GM19397 (cell line): ENCODE data around the gene RAB11FIP3.
"Not testable (repeated sequence)": the region's sequence is repeated elsewhere in the genome, so short reads cannot be mapped to it uniquely, and the experiment has no call there.

Experiments
- ATAC-seq: cut with Tn5 transposase; IDR thresholded peaks from one replicate; pipeline ENCODE4 v1.9.1; 2021; ENCODE audit warnings: mild to moderate bottlenecking, moderate library complexity; ENCODE audit not compliant: unreplicated experiment

RAB11FIP3 gene

DNA sequence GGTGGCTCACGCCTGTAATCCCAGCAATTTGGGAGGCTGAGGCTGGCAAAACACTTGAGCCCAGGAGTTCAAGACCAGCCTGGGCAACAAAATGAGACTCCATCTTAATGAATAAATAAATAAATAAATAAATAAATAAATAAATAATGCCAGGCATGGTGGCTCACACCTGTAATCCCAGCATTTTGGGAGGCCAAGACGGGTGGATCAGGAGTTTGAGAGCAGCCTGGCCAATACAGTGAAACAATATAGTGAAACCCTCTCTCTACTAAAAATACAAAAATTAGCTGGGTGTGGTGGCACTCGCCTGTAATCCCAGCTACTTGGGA, 10.3 kb upstream of the RAB11FIP3 start:
- ATAC-seq: not testable (repeated sequence)

DNA sequence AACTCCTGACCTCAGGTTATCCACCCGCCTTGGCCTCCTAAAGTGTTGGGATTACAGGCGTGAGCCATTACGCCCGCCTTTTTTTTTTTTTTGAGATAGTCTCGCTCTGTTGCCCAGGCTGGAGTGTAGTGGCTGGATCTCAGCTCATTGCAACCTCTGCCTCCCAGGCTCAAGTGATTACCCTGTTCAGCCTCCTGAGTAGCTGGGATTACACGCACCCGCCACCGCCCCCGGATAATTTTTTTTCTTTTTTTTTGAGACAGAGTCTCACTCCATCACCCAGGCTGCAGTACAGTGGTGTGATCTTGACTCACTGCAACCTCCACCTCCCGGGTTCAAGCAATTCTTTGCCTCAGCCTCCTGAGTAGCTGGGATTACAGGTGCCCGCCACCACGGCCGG, 3.3 kb upstream of the RAB11FIP3 start:
- ATAC-seq: not testable (repeated sequence)

GRCh38 chr16:424033-424622, 1.3 kb upstream of the RAB11FIP3 start:
- no peak for ATAC-seq

- ATAC-seq: no peak
These were observed 797 bp upstream of the RAB11FIP3 start for GRCh38 chr16:424623-425081.

GRCh38 chr16:425740-426114, 278 bp downstream of the RAB11FIP3 start:
- ATAC-seq: peak; percentile 40

GRCh38 chr16:426115-426905, 861 bp downstream of the RAB11FIP3 start:
- no peak for ATAC-seq

- no peak for ATAC-seq
These were observed 1.4 kb downstream of the RAB11FIP3 start for GRCh38 chr16:426906-427249.

DNA sequence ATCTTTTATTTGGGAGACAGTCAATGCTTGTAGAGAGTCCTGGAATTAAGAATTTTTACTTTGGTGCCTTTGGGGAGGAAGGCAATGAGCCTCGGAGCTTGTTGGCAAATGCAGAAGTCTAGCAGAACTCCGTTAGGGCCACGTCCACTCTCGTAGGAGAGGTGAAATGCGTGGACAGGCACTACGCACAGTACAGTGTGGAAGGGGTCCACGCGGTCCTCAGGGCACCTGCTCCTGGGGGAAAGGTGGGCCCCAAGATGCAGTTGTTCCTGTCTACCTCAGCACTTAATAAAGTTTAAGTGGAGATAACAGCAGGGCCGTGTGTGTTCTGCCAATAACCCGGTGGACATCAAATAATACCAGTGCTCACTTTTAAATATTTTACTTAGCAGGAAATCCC, 1.8 kb downstream of the RAB11FIP3 start:
- no peak for ATAC-seq

GRCh38 chr16:430904-431303, 5.5 kb downstream of the RAB11FIP3 start:
- no peak for ATAC-seq

- ATAC-seq: no peak
These were observed 15.2 kb downstream of the RAB11FIP3 start for GRCh38 chr16:440627-441026.

- no peak for ATAC-seq
These were observed 16.0 kb downstream of the RAB11FIP3 start for GRCh38 chr16:441447-441846.

- no peak for ATAC-seq
These were observed 17.5 kb downstream of the RAB11FIP3 start for GRCh38 chr16:442976-443375.

GRCh38 chr16:444027-444426, 18.6 kb downstream of the RAB11FIP3 start:
- no peak for ATAC-seq

DNA sequence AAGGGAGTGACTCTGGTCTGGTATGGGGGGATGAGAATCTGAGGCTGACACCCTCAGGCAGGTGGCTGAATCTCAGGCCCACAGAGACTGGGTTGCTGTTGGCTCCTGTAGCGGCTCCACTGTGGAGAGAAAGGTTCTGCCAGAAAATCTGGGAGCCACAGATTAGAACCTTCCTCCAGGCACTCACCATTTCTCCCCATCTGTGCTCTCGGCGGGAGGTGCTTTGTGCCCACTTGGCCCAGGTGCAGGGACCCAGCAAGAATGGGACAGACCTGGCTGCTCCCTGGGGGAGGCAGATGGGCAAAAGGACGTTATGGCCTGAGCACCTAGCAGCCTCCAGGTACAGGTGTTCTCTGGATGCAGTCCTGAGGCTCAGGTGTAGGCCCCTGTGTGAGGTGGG, 20.1 kb downstream of the RAB11FIP3 start:
- ATAC-seq: no peak

DNA sequence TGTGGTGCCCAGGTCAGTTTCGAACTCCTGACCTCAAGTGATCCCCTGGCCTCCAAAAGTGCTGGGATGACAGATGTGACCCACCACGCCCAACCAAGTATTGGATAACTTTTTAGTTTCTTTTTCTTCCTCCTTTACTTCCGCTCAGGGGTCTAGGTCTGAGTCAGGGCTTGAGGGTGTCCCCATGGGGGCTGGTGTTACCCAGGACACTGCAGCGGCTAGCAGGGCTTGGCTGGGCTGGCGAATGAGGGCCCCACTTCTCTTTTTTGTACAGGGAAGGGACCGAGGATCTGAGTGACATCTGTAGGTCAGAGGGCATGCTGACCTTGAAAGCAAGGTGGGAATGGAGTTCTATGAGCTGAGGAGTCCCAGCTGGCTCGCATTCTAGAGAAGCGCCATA, 24.9 kb downstream of the RAB11FIP3 start:
- ATAC-seq: no peak

GRCh38 chr16:450785-451512, 25.5 kb downstream of the RAB11FIP3 start:
- no peak for ATAC-seq

- no peak for ATAC-seq
These were observed 29.0 kb downstream of the RAB11FIP3 start for GRCh38 chr16:454397-454940.

GRCh38 chr16:455453-455852, 30.0 kb downstream of the RAB11FIP3 start:
- ATAC-seq: no peak

GRCh38 chr16:456891-457483, 31.5 kb downstream of the RAB11FIP3 start:
- no peak for ATAC-seq

DNA sequence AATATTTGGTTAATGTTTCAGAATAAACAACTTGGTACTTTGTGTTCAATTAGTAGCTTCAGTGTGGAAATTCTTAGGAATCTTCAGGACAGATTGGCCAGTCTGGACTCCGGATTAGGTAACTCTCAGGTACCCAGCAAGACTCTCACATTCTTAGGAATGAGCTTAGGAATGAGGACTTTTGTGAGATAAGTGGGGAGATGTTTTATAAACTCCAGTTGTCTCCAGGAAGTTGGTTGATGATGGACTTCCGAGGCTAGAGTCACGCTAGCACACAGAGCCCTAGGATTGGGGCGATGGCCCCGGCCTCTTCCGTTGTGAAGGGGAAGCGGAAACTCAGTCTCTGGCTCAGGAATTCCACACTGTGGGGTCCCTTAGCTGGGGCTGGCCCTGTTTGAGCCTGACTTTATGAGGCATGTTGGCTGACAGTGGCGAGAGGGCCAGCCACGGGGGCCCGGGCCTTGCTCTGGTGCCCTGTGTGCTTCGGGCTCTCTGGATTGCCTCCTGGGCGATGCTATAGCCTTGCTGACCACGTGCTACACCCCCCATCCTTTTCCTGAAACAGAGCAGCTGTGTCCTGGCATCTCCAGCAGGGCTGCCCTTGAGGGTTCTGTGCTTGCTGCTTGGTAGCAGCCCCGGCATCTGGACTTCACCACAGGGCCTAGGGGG, 32.4 kb downstream of the RAB11FIP3 start:
- ATAC-seq: no peak

DNA sequence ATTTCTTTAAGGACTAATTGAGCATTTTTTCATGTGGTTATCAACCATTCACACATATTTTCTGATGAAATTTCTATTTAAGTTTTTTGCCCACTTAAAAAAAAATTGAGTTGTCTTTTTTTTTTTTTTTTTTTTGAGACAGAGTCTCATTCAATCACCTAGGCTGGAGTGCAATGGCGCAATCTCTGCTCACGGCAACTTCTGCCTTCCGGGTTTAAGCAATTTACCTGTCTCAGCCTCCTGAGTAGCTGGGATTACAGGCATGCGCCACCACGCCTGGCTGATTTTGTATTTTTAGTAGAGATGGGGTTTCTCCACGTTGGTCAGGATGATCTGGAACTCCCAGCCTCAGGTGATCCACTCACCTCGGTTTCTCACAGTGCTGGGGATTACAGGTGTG, 34.3 kb downstream of the RAB11FIP3 start:
- no peak for ATAC-seq
